Measurements from ENCODE around the gene GBF1.
A peak's percentile ranks its signal among the peaks of the same experiment; 100 is the strongest.

The GBF1 gene

GRCh38 chr10:102422545-102423129, 177.3 kb downstream of the GBF1 start:
- DNase-seq (ENCODE audit: low spot score), result peak; percentile 43

DNA sequence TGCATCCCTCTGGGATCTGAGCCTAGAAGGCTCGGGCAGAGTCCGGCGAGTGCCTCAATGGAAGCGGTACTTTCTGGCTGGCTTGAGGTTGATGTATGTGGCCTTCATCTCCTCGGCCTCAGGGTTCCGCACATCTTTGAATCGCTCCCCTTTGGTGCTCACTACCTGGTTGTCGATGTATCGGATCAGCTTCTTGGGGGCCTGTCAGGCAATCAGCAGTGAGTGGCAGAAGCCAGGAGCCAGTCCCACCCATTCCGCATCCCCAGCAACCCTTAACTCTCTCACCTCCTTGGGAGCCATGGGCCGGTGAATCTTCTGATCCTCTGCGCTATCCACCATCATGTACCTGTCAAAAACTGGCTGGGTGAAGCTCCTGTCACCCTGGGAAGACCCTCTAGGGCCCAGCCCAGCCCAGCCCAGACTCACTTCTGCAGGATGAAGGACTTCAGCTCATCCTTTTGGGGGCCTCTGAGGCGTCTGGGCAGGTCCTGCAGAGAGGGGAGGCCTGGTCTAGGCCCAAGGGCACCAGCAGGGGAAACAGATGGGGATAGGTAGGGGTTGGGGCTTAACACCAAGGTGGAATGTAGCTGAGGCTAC, 178.1 kb downstream of the GBF1 start:
- DNase-seq (ENCODE audit: low spot score), result no peak

- no peak for DNase-seq (ENCODE audit: low spot score)
Observed at GRCh38 chr10:102424145-102424544, 178.8 kb downstream of the GBF1 start.

GRCh38 chr10:102424916-102425315, 179.6 kb downstream of the GBF1 start:
- DNase-seq (ENCODE audit: low spot score), result no peak

DNA sequence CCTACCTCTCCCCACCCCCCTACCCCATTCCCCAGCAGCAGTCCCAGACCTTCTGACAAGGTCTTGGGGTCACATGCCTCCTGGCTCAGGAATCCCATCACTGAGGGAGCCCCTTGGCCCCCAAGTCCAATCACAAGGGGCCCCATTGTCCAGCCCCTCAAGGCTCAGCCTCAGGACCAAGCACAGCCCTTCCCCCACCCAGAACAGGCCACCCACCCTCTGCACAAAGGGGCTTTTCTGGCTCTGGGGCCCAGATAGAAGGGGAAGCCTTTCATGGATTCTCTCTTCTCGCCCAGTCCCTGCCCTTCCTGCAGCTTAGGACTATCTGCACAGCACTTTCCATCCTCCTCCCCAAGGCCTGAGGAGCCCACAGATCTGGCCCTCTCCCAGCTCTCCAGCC, 180.1 kb downstream of the GBF1 start:
- DNase-seq (ENCODE audit: low spot score), result no peak

GRCh38 chr10:102426803-102427287, 181.5 kb downstream of the GBF1 start:
- no peak for DNase-seq (ENCODE audit: low spot score)

GRCh38 chr10:102429468-102429867, 184.1 kb downstream of the GBF1 start:
- no peak for DNase-seq (ENCODE audit: low spot score)

DNA sequence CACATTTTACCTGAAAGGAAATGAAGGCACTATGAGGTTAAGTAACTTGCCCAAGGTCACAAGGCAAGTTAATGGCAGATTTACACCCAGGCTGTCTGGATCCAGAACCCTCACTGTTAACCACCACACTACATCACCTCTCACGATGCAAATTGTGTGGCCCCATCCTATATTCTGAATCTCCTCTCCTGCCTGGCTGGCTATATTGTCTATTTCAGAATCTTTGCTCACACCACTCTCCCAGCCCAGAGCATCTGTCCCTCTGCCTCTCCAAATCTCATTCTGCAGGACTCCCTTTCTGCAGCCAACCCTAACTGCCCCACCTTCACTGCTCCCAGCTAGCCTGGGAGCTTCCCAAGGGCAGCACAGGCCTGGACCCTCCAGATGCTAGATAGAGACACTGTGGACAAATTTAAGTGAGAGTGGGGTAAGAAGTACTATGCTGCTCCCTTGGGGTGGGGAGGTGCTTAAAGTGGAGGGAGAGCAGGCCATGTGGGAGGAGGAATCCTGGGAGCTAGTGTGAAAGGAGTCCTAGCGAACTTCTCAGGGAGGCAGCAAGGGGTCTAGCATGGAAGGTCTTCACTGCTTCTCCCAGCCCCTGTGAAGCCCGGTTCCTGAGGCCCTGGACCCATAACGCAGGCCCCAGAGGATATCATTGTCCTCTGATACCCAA, 186.3 kb downstream of the GBF1 start:
- DNase-seq (ENCODE audit: low spot score), result no peak

Data from putamen (tissue), 1 donor.